Measurements from ENCODE around the gene IL23R.

DNA sequence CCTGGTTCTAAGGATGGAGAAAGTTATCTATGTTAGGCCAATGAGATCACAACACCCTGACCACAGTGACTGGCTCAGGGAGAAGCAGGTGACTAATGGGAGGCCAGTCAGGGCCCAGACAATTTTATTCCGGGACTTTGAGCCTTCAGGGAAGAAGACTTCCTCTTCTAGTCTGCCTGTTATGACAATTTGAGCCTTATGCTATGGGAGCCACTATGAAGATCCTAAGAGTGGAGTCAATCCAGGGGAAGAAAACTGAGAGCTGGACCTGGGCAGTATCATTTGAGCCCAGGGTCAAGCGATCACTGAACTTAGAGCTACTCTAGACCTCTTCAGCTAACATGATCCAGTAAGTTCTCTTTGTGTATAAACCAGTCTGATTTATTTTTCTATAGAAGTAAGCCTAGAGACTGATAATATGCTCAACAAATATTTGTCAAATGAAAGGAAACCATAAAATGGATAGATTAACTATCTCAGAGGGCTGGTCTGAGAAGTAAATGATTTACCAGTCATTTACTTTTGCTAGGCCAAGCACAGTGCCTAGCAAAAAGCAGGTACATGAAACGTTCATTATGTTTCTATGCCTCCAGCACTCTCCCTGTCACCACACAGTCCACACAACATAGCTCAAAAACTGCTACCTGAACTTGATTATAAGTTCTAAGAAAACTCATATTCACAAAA is 27.3 kb upstream of the IL23R start:
- TF ChIP-seq, protein P1, sequence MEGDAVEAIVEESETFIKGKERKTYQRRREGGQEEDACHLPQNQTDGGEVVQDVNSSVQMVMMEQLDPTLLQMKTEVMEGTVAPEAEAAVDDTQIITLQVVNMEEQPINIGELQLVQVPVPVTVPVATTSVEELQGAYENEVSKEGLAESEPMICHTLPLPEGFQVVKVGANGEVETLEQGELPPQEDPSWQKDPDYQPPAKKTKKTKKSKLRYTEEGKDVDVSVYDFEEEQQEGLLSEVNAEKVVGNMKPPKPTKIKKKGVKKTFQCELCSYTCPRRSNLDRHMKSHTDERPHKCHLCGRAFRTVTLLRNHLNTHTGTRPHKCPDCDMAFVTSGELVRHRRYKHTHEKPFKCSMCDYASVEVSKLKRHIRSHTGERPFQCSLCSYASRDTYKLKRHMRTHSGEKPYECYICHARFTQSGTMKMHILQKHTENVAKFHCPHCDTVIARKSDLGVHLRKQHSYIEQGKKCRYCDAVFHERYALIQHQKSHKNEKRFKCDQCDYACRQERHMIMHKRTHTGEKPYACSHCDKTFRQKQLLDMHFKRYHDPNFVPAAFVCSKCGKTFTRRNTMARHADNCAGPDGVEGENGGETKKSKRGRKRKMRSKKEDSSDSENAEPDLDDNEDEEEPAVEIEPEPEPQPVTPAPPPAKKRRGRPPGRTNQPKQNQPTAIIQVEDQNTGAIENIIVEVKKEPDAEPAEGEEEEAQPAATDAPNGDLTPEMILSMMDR (IDR thresholded peaks at IDR 0.05): no peak
- TF ChIP-seq POLR2A (IDR thresholded peaks at IDR 0.05): no peak
